ENCODE measurements around the gene KRT81. TPM values are rescaled to one million over a fixed set of nuclear protein-coding genes. Genes with fewer than 3 reads are reported as not detected.

KRT81 gene
- total RNA-seq, 1 experiment from 2014 or later = 3.3 TPM

GRCh38 chr12:52236386-52237050, 54.8 kb downstream of the KRT81 start:
- DNase-seq (ENCODE audit: low read depth) = no peak
- in situ Hi-C loops (cut with HindIII; ENCODE audit: low pct_unique_long_range_greater_than_20kb, low sequenced_read_pairs) = no loop called here

Other genes starting within 250 kb of the KRT81 start
- gene NR4A1, start 240.1 kb downstream of the KRT81 start, total RNA-seq (2014; rRNA removed; shearing (Covaris generic); ENCODE audit: low replicate concordance) = 0.07 TPM in 1 of 2 replicates, not detected in the other
- 126 and 183 TPM in 2 replicates for gene ATG101, start 221.6 kb downstream of the KRT81 start, total RNA-seq (2014; rRNA removed; shearing (Covaris generic); ENCODE audit: low replicate concordance)
- gene SMIM41, start 211.8 kb downstream of the KRT81 start, total RNA-seq (2014; rRNA removed; shearing (Covaris generic); ENCODE audit: low replicate concordance) = not detected in 2 replicates
- 31.6 and 33.0 TPM in 2 replicates for gene KRT80, start 99.5 kb downstream of the KRT81 start, total RNA-seq (2014; rRNA removed; shearing (Covaris generic); ENCODE audit: low replicate concordance)
- 122 and 152 TPM in 2 replicates for gene KRT7, start 58.3 kb downstream of the KRT81 start, total RNA-seq (2014; rRNA removed; shearing (Covaris generic); ENCODE audit: low replicate concordance)
- gene KRT86, start 16.9 kb downstream of the KRT81 start, total RNA-seq (2014; rRNA removed; shearing (Covaris generic); ENCODE audit: low replicate concordance) = 8.7 and 14.5 TPM in 2 replicates
- gene KRT83, start 29.9 kb upstream of the KRT81 start, total RNA-seq (2014; rRNA removed; shearing (Covaris generic); ENCODE audit: low replicate concordance) = not detected in 2 replicates
- not detected in 2 replicates for gene KRT85, start 75.9 kb upstream of the KRT81 start, total RNA-seq (2014; rRNA removed; shearing (Covaris generic); ENCODE audit: low replicate concordance)
- gene KRT84, start 94.1 kb upstream of the KRT81 start, total RNA-seq (2014; rRNA removed; shearing (Covaris generic); ENCODE audit: low replicate concordance) = not detected in 2 replicates
- gene KRT82, start 114.8 kb upstream of the KRT81 start, total RNA-seq (2014; rRNA removed; shearing (Covaris generic); ENCODE audit: low replicate concordance) = not detected in 2 replicates
- not detected in 2 replicates for gene KRT75, start 142.8 kb upstream of the KRT81 start, total RNA-seq (2014; rRNA removed; shearing (Covaris generic); ENCODE audit: low replicate concordance)
- gene KRT6B, start 160.6 kb upstream of the KRT81 start, total RNA-seq (2014; rRNA removed; shearing (Covaris generic); ENCODE audit: low replicate concordance) = not detected in 2 replicates
- not detected in 2 replicates for gene KRT6C, start 182.3 kb upstream of the KRT81 start, total RNA-seq (2014; rRNA removed; shearing (Covaris generic); ENCODE audit: low replicate concordance)
- not detected in 2 replicates for gene KRT6A, start 201.7 kb upstream of the KRT81 start, total RNA-seq (2014; rRNA removed; shearing (Covaris generic); ENCODE audit: low replicate concordance)
- gene KRT5, start 228.9 kb upstream of the KRT81 start, total RNA-seq (2014; rRNA removed; shearing (Covaris generic); ENCODE audit: low replicate concordance) = not detected in 2 replicates

All from Caki2 (cell line).